CD14-positive monocyte (primary cell): ENCODE data around the gene GGN. TPM values are rescaled to one million over a fixed set of nuclear protein-coding genes. Genes with fewer than 3 reads are reported as not detected.
"Not testable (repeated sequence)": the region's sequence is repeated elsewhere in the genome, so short reads cannot be mapped to it uniquely, and the experiment has no call there.

Experiments used
- DNase-seq, 3 donors: peaks; one replicate each; pipeline ENCODE4 v3.0.0-alpha.2; 2011 to 2022
- H2AFZ ChIP-seq: 2 replicates; pipeline ENCODE4 v1.6.0; 2012; ENCODE audit warnings: mild to moderate bottlenecking, low read depth, low read length, inconsistent platforms; ENCODE audit not compliant: insufficient read depth, poor library complexity, severe bottlenecking
- H3K27ac ChIP-seq, 2 donors: 1 replicate in 1 of 2; 2 replicates in 1 of 2; pipeline ENCODE4 v1.5.1; 2012 to 2013; ENCODE audit warnings: low read length in 2 of 2, control low read depth in 1 of 2, inconsistent platforms in 1 of 2, low read depth in 1 of 2, mild to moderate bottlenecking in 1 of 2
- H3K27me3 ChIP-seq, 2 donors: one replicate each; pipeline versions ENCODE4 v1.6.0 to v1.6.1; 2011 to 2013; ENCODE audit warnings: low read length in 2 of 2; ENCODE audit not compliant: control insufficient read depth in 2 of 2, insufficient read depth in 2 of 2
- H3K36me3 ChIP-seq, 2 donors: replicated peaks in 1 of 2; 1 replicate in 1 of 2; 2 replicates in 1 of 2; pipeline versions ENCODE4 v1.5.1 to v1.6.1; 2012 to 2013; ENCODE audit warnings: low read length in 2 of 2, control low read depth in 1 of 2, inconsistent platforms in 1 of 2, mild to moderate bottlenecking in 1 of 2; ENCODE audit not compliant: insufficient read depth in 2 of 2, control insufficient read depth in 1 of 2
- H3K4me1 ChIP-seq, 2 donors: 1 replicate in 1 of 2; 2 replicates in 1 of 2; pipeline versions ENCODE4 v1.5.1 to v1.6.1; 2012 to 2013; ENCODE audit warnings: low read length in 2 of 2, control low read depth in 1 of 2, inconsistent platforms in 1 of 2, mild to moderate bottlenecking in 1 of 2, moderate library complexity in 1 of 2; ENCODE audit not compliant: insufficient read depth in 2 of 2, control insufficient read depth in 1 of 2
- H3K4me2 ChIP-seq: replicated peaks from 2 replicates; pipeline ENCODE3; 2012; ENCODE audit warnings: low read length, moderate library complexity, mild to moderate bottlenecking; ENCODE audit not compliant: poor library complexity, severe bottlenecking; ENCODE audit errors: extremely low read depth
- H3K4me3 ChIP-seq, 3 experiments: fragments of 200-600 bp in 1 of 3; sonication (generic) in 1 of 3; replicated peaks in 1 of 3; 1 replicate in 2 of 3; 2 replicates in 1 of 3; pipeline ENCODE4 v1.5.1; 2011 to 2013; ENCODE audit warnings: low read length in 3 of 3, mild to moderate bottlenecking in 3 of 3, control low read depth in 2 of 3, low read depth in 2 of 3, inconsistent platforms in 1 of 3, moderate library complexity in 1 of 3
- H3K79me2 ChIP-seq: 2 replicates; pipeline ENCODE4 v1.6.0; 2012; ENCODE audit warnings: mild to moderate bottlenecking, control low read depth, inconsistent platforms, low read length, moderate library complexity; ENCODE audit not compliant: insufficient read depth
- H3K9ac ChIP-seq: 2 replicates; pipeline ENCODE4 v1.6.0; 2017; ENCODE audit warnings: low read length, mild to moderate bottlenecking; ENCODE audit not compliant: insufficient read depth, poor library complexity, severe bottlenecking
- H3K9me3 ChIP-seq, 2 donors: replicated peaks in 1 of 2; 1 replicate in 1 of 2; 2 replicates in 1 of 2; pipeline versions ENCODE4 v1.5.1 to v1.6.1; 2012 to 2013; ENCODE audit warnings: low read length in 2 of 2, control low read depth in 1 of 2; ENCODE audit not compliant: control insufficient read depth in 1 of 2, insufficient read depth in 1 of 2
- H4K20me1 ChIP-seq: 2 replicates; pipeline ENCODE4 v1.6.0; 2012; ENCODE audit warnings: mild to moderate bottlenecking, low read length, control low read depth, moderate library complexity; ENCODE audit not compliant: insufficient read depth
- H3K27ac Mint-ChIP-seq, 7 donors: one replicate each; pipeline ENCODE4 v1.8.0; 2020; ENCODE audit warnings: mild to moderate bottlenecking in 7 of 7, mixed read lengths in 7 of 7, moderate library complexity in 6 of 7, inconsistent platforms in 2 of 7
- H3K27me3 Mint-ChIP-seq, 3 donors: one replicate each; pipeline ENCODE4 v1.8.0; 2021 to 2022; ENCODE audit warnings: low read depth in 3 of 3, mild to moderate bottlenecking in 3 of 3, mixed read lengths in 3 of 3, moderate library complexity in 3 of 3, inconsistent platforms in 1 of 3
- H3K36me3 Mint-ChIP-seq, 2 donors: one replicate each; pipeline ENCODE4 v1.8.0; 2020; ENCODE audit warnings: mixed read lengths in 2 of 2, inconsistent platforms in 1 of 2, mild to moderate bottlenecking in 1 of 2
- H3K4me1 Mint-ChIP-seq: one replicate; pipeline ENCODE4 v1.8.0; 2020; ENCODE audit warnings: mild to moderate bottlenecking, mixed read lengths
- H3K4me3 Mint-ChIP-seq, 2 donors: one replicate each; pipeline ENCODE4 v1.8.0; 2020; ENCODE audit warnings: mild to moderate bottlenecking in 2 of 2, mixed read lengths in 2 of 2, moderate library complexity in 1 of 2
- H3K9me3 Mint-ChIP-seq, 7 donors: one replicate each; pipeline ENCODE4 v1.8.0; 2020 to 2022; ENCODE audit warnings: mixed read lengths in 7 of 7, mild to moderate bottlenecking in 6 of 7, moderate library complexity in 6 of 7, inconsistent platforms in 2 of 7
- CTCF ChIP-seq: fragments of 200-600 bp; IDR thresholded peaks from one replicate; pipeline ENCODE4 v1.8.0; 2022; ENCODE audit warnings: antibody characterized with exemption, mild to moderate bottlenecking
- WGBS: methylation state at CpG from one replicate; pipeline ENCODE4 v1.1.5; 2013; ENCODE audit warnings: missing lambda C conversion rate; ENCODE audit not compliant: insufficient coverage; 5-methylcytosine and 5-hydroxymethylcytosine counted together
- intact Hi-C, 2 donors: fragments of 100-400 bp; cut with micrococcal nuclease; formaldehyde crosslinking; loops; one replicate each; pipeline versions ENCODE4 v1.15.0 to v1.15.1; 2023
- polyA plus RNA-seq, 3 donors: library from polyadenylated mRNA; depleted of rRNA in 1 of 3; unstranded in 2 of 3; stranded (reverse) in 1 of 3; fragments of 300-500 nt in 2 of 3; fragments of >200 nt in 1 of 3; fragmentation: Illumina TruSeq in 2 of 3; gene quantifications; 1 replicate in 2 of 3; 2 replicates in 1 of 3; pipeline ENCODE4 v1.2.3, GENCODE V29; 2012 to 2021

The GGN gene
- polyA plus RNA-seq, 3 donors = 0.12 to 0.56 TPM; not detected in 1

- Histone ChIP-seq H4K20me1 (no peaks in the 10 kb centered on the region), H3K9me3 (no peaks in the 10 kb centered on the region), H2AFZ (no peak overlapping the region), H3K27ac (no peak overlapping the region), H3K36me3 (no peaks in the 10 kb centered on the region), H3K27me3 (peaks cover 0 to 6% of the 10 kb centered on the region in 2 donors), H3K4me3 (no peak overlapping the region), H3K4me1 (peaks cover 25 to 31% of the 10 kb centered on the region in 2 donors), H3K9ac (no peak overlapping the region), H3K4me2 (no peak overlapping the region), H3K79me2 (peaks cover 18% of the 10 kb centered on the region)
- H3K27ac Mint-ChIP-seq = peak overlapping the region in 1 of 7 donors; percentile 47
- peaks cover 2 to 3% of the 10 kb centered on the region in 2 donors for H3K36me3 Mint-ChIP-seq
- H3K4me1 Mint-ChIP-seq = peaks cover 30% of the 10 kb centered on the region
- H3K9me3 Mint-ChIP-seq = no peaks in the 10 kb centered on the region
- peaks cover 8% of the 10 kb centered on the region in 3 donors for H3K27me3 Mint-ChIP-seq
- intact Hi-C loops = no loop called here
- 78% methylated on average over 9 of the region's 14 CpGs for WGBS
- no peak overlapping the region for H3K4me3 Mint-ChIP-seq
- no peak for DNase-seq
- no peak for TF ChIP-seq CTCF
These were observed 41.4 kb upstream of the GGN start for GRCh38 chr19:38429055-38429810.

DNA sequence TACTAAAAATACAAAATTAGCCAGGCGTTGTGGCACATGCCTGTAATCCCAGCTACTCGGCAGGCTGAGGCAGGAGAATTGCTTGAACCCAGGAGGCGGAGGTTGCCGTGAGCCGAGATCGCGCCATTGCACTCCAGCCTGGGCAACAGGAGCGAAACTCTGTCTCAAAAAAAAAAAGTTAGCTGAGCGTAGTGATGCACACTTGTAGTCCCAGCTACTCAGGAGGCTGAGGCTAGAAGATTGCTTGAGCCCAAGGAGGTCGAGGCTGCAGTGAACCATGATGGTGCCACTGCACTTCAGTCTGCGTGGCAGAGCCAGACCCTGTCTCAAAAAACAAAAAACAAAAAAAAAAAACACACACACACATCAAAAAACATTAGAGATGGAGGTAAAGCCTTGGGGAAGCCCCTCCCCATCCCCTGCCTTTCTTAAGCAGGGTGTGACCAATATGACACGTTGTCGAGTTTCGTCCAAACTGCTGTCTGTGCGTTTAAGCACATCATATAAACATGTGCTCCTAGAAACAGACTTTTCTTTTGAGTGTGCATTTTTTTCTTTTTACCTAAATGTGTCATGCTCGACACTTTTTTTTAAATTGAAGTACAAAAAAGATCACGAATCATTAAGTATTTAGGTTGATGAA lies 39.3 kb upstream of the GGN start:
- H3K4me2 ChIP-seq, H3K27ac ChIP-seq, H3K4me3 ChIP-seq, H3K27me3 ChIP-seq, H3K9me3 ChIP-seq, H2AFZ ChIP-seq, H3K27me3 Mint-ChIP-seq, H3K36me3 ChIP-seq, intact Hi-C loops, H3K9ac ChIP-seq, H4K20me1 ChIP-seq, DNase-seq, H3K4me3 Mint-ChIP-seq, H3K9me3 Mint-ChIP-seq: not testable (repeated sequence)
- H3K79me2 ChIP-seq = peaks cover 39% of the 10 kb centered on the region
- H3K4me1 Mint-ChIP-seq = peaks cover 30% of the 10 kb centered on the region
- H3K4me1 ChIP-seq = peaks cover 33 to 39% of the 10 kb centered on the region in 2 donors
- H3K36me3 Mint-ChIP-seq = peaks cover 3 to 14% of the 10 kb centered on the region in 2 donors
- WGBS = 80% methylated on average over 1 of the region's 17 CpGs
- H3K27ac Mint-ChIP-seq = peak overlapping the region in 1 of 7 donors; percentile 81
